ENCODE data around the gene PTPRN. TPM values are rescaled to one million over a fixed set of nuclear protein-coding genes. Genes with fewer than 3 reads are reported as not detected.

Gene PTPRN
- total and polyA plus RNA-seq, 10 of the 15 experiments (the other 5 are each of a cell fraction or from before 2014, with no cell fraction given): 0.28 to 0.69 TPM; not detected in 8

DNA sequence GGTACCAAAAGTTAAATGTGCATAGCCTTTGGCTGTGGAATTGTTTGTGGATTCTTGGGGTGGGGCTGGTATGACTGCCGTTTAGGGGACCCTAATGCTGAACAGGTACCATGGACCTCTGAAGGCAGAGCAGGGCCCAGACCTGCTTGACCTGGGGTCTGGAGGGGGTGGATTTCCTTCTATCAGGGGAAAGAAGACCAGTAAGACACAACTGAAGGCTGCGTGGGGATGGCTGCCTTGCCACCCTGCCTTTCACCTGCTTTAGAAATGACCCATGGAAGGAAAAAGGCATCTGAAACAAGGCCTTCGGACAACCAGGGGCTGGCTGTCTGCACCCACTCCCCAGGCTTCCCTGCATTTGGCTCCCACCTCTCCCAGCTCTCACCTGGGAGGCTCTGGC, 41.0 kb upstream of the PTPRN start:
- ATAC-seq (no peak), DNase-seq (ENCODE audit: low read depth, low spot score) (no peak), FAIRE-seq (no peak)
- Histone ChIP-seq H3K9ac (ENCODE audit: control insufficient read depth, insufficient read depth, low read length) (no peak overlapping the region), H3K27me3 (replicated peaks in 1 of 2; ENCODE audit: control insufficient read depth in 2 of 2, insufficient read depth in 2 of 2, low read length in 1 of 2) (peaks cover 0 to 2% of the 10 kb centered on the region in 2 experiments; a peak in 2 of 4 replicates), H4K20me1 (ENCODE audit: control insufficient read depth, insufficient read depth) (no peaks in the 10 kb centered on the region), H3K9me3 (replicated peaks; ENCODE audit: control insufficient read depth, insufficient read depth, low read length) (no peaks in the 10 kb centered on the region), H3K27ac (ENCODE audit: control insufficient read depth, insufficient read depth) (no peak overlapping the region), H3K4me3 (no peak overlapping the region), H3K36me3 (ENCODE audit: control insufficient read depth in 2 of 2, insufficient read depth in 2 of 2, low read length in 1 of 2) (no peaks in the 10 kb centered on the region), H2AFZ (ENCODE audit: control insufficient read depth, low read depth, low read length) (no peak overlapping the region), H3K79me2 (ENCODE audit: control insufficient read depth, insufficient read depth, low read length) (no peaks in the 10 kb centered on the region), H3K4me1 (ENCODE audit: control insufficient read depth, insufficient read depth, low read length) (no peaks in the 10 kb centered on the region), H3K4me2 (ENCODE audit: control insufficient read depth, insufficient read depth) (no peak overlapping the region)
- BruUV-seq (replicated peaks): no TSS peak
- in situ Hi-C loops (cut with MboI): no loop called here
- intact Hi-C loops (cut with micrococcal nuclease; ENCODE audit: unreplicated experiment): no loop called here
- ChIA-PET RAD21 (ENCODE audit: unreplicated experiment) (interaction anchor here (0.9 kb wide), 1 partner anchor 17 kb away, joined by 3 read pairs; no protein-coding TSS in a partner anchor), SMC1A (ENCODE audit: uncharacterized antibody, unreplicated experiment) (interaction anchor here (0.8 to 0.9 kb wide), 2 partner anchors 191 to 194 kb away, joined by 3 read pairs; no protein-coding TSS in a partner anchor), POLR2A (no interaction called here), CTCF (interaction anchor here (1.0 kb wide), 1 partner anchor 15 kb away, joined by 3 read pairs; no protein-coding TSS in a partner anchor)
- 36% methylated on average over 3 of the region's 3 CpGs for WGBS (ENCODE audit: insufficient coverage, insufficient replicate concordance, low lambda C conversion rate, missing lambda C conversion rate)
- TF ChIP-seq BCL11A (IDR thresholded peaks at IDR 0.05; ENCODE audit: low read depth, low read length): no peak
- TF ChIP-seq IRF3 (IDR thresholded peaks at IDR 0.05): no peak
- TF ChIP-seq, protein P1, sequence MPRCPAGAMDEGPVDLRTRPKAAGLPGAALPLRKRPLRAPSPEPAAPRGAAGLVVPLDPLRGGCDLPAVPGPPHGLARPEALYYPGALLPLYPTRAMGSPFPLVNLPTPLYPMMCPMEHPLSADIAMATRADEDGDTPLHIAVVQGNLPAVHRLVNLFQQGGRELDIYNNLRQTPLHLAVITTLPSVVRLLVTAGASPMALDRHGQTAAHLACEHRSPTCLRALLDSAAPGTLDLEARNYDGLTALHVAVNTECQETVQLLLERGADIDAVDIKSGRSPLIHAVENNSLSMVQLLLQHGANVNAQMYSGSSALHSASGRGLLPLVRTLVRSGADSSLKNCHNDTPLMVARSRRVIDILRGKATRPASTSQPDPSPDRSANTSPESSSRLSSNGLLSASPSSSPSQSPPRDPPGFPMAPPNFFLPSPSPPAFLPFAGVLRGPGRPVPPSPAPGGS (IDR thresholded peaks at IDR 0.05; ENCODE audit: borderline replicate concordance, insufficient read depth, low read depth, low read length, poor library complexity, severe bottlenecking): no peak
- no peak for TF ChIP-seq TARDBP (IDR thresholded peaks at IDR 0.05; ENCODE audit: borderline replicate concordance)
- TF ChIP-seq, protein P2, sequence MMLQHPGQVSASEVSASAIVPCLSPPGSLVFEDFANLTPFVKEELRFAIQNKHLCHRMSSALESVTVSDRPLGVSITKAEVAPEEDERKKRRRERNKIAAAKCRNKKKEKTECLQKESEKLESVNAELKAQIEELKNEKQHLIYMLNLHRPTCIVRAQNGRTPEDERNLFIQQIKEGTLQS (IDR thresholded peaks at IDR 0.05; ENCODE audit: borderline replicate concordance, extremely low read depth, low read depth, low read length): no peak
- TF ChIP-seq POLR2AphosphoS5 (IDR thresholded peaks at IDR 0.05; ENCODE audit: low read length): no peak
- TF ChIP-seq SIN3A (IDR thresholded peaks at IDR 0.05; ENCODE audit: low read depth, low read length): no peak
- TF ChIP-seq POLR2AphosphoS2 (IDR thresholded peaks at IDR 0.05; ENCODE audit: low read depth, low read length): no peak
- TF ChIP-seq KAT2A (conservative IDR thresholded peaks at IDR 0.05; ENCODE audit: control insufficient read depth, low read depth, low read length): no peak
- no peak for TF ChIP-seq CBFB (IDR thresholded peaks at IDR 0.05; ENCODE audit: low read depth)
- no peak for TF ChIP-seq BCLAF1 (IDR thresholded peaks at IDR 0.05)
- no peak for TF ChIP-seq ZNF687 (IDR thresholded peaks at IDR 0.05)
- no peak for TF ChIP-seq FOS (IDR thresholded peaks at IDR 0.05; ENCODE audit: borderline replicate concordance, extremely low read depth, insufficient read length)
- no peak for TF ChIP-seq SREBF1 (IDR thresholded peaks at IDR 0.05; ENCODE audit: low read length)

Data from GM12878 (cell line).